Esophagus squamous epithelium (tissue), 4 donors: ENCODE results near the gene EBF4.

Experiments
- POLR2A ChIP-seq, 4 donors: fragments of 450-650 bp; IDR thresholded peaks; one replicate each; pipeline ENCODE4 v1.6.1; 2017; ENCODE audit warnings: antibody characterized with exemption in 4 of 4, mild to moderate bottlenecking in 4 of 4, moderate library complexity in 3 of 4
- TF ChIP-seq, protein P1 (sequence below), 6 experiments: fragments of 450-650 bp in 4 of 6; fragments of 200-600 bp in 2 of 6; sonication (generic) in 2 of 6; IDR thresholded peaks; one replicate each; pipeline ENCODE4 v1.5.1; 2016 to 2019; ENCODE audit warnings: antibody characterized with exemption in 6 of 6, mild to moderate bottlenecking in 4 of 6, moderate library complexity in 4 of 6

- TF ChIP-seq, protein P1, sequence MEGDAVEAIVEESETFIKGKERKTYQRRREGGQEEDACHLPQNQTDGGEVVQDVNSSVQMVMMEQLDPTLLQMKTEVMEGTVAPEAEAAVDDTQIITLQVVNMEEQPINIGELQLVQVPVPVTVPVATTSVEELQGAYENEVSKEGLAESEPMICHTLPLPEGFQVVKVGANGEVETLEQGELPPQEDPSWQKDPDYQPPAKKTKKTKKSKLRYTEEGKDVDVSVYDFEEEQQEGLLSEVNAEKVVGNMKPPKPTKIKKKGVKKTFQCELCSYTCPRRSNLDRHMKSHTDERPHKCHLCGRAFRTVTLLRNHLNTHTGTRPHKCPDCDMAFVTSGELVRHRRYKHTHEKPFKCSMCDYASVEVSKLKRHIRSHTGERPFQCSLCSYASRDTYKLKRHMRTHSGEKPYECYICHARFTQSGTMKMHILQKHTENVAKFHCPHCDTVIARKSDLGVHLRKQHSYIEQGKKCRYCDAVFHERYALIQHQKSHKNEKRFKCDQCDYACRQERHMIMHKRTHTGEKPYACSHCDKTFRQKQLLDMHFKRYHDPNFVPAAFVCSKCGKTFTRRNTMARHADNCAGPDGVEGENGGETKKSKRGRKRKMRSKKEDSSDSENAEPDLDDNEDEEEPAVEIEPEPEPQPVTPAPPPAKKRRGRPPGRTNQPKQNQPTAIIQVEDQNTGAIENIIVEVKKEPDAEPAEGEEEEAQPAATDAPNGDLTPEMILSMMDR (IDR thresholded peaks at IDR 0.05), result no peak
- TF ChIP-seq POLR2A (IDR thresholded peaks at IDR 0.05), result no peak
These were observed 37.1 kb upstream of the EBF4 start for GRCh38 chr20:2655331-2656116.
